T-helper 1 cell treated with Interleukin-12 subunit alpha and Interleukin-12 subunit beta and Interleukin-4 antibody, amounts not matched to agents 30 ng/mL and 1 ng/mL, for 36 hours (primary cell): ENCODE data around the gene FPR3. TPM values are rescaled to one million over a fixed set of nuclear protein-coding genes. Genes with fewer than 3 reads are reported as not detected.
"Not testable (repeated sequence)": the region's sequence is repeated elsewhere in the genome, so short reads cannot be mapped to it uniquely, and the experiment has no call there.

Experiments used
- intact Hi-C: fragments of 100-400 bp; cut with micrococcal nuclease; formaldehyde crosslinking; loops from one replicate; pipeline ENCODE4 v1.15.1; 2024
- total RNA-seq: library from RNA; stranded (reverse); gene quantifications from 2 replicates; pipeline ENCODE4 v1.2.3, GENCODE V29; 2022

Gene FPR3
- total RNA-seq, 1 donor from 2014 or later, result not detected

DNA sequence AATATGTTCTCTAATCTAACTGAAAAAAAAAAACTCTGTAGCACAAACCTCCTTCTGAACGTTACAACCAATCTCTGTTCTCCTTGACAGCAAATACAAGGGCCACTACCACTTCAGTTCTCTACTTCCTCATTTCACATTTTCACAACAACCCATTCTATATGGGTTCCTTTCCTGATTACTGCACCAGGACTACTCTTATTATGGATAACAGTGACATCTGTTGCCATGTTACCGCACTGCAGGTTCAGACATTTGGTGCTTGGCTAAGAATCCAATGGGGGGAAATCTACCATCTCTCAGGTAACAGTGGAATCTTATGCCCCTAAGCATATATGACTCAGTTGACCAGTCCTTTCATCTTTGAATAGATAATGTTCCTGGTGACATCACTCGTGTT is 11.6 kb upstream of the FPR3 start:
- intact Hi-C loops, result no loop called here

GRCh38 chr19:51784109-51784785 is 10.7 kb upstream of the FPR3 start:
- intact Hi-C loops, result no loop called here

- intact Hi-C loops, result no loop called here
These were observed 9.9 kb upstream of the FPR3 start for GRCh38 chr19:51784922-51785690.

DNA sequence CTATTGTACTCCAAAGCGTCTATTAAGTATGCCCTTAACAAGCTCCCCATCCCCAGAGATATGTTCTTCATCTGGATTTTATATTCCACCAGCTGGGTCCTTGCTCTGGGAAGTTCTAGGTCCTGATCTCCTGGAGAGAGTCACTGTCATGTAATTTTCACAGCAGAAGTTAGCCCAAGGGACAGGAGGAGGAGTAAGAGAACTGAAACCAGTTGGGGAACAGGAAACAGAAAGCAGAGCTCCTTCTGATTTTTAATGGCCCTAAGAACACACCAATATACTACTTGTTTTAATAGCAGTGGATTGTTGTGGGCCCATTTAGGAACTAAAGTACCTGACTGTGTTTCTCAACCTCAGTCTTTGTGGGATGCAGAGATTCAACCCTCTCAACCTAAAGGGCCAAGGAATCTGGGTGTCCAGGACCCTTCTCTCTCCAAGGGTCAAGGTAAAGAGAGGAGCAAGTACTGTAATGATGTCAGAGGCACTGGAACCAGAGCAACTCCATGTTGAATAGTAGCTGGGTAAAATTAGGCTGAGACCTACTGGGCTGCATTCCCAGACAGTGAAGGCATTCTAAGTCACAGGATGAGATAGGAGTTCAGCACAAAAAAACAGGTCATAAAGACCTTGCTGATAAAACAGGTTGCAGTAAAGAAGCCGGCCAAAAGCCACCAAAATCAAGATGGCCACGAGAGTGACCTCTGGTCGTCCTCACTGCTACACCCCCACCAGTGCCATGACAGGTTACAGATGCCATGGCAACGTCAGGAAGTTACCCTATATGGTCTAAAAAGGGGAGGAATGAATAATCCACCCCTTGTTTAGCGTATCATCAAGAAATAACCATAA is 8.1 kb upstream of the FPR3 start:
- intact Hi-C loops, result no loop called here

- intact Hi-C loops, result no loop called here
These were observed 6.9 kb upstream of the FPR3 start for GRCh38 chr19:51788029-51788428.

- intact Hi-C loops, result no loop called here
These were observed 5.7 kb upstream of the FPR3 start for GRCh38 chr19:51789061-51789795.

DNA sequence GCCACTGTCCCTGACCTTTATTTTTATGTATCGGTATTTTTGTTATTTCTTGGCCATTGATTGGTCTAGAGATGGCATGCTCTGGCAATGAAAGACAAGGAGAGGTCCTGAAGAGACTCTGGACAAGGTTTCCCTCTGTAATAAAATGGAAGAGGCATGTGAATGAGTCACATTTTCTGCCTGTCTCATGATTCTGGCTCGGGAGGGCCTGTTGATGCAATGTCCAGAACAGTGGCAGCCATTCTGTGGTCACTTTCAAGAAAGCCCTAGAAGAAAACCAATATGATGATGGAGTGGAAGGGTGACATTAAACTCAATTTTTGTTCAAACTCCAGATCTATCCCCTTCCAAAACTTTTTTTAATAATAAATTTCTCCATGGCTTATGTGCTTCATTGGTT is 2.0 kb upstream of the FPR3 start:
- intact Hi-C loops, result no loop called here

DNA sequence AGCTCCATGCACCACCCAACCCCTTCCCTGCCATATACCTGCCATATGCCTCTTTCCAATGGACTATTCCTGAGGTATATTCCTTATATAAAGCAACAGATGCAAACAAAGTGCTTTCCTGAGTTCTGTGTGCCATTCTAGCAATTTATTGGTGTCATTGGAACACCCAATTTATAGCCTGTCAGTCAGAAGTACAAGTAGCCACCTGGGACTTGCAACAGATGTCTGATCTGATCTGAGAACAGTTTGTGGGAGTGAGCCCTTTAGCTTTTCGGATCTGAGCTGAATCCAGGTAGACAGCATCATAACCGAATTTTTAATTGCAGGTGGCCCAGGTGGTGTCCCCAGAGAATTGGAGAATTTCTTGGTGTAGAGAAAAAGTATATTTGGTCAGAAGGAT is 963 bp upstream of the FPR3 start:
- intact Hi-C loops, result no loop called here

- intact Hi-C loops, result no loop called here
These were observed 1.3 kb downstream of the FPR3 start for GRCh38 chr19:51796195-51796679.

GRCh38 chr19:51797480-51797879 is 2.5 kb downstream of the FPR3 start:
- intact Hi-C loops, result no loop called here

- intact Hi-C loops, result no loop called here
These were observed 3.1 kb downstream of the FPR3 start for GRCh38 chr19:51798062-51798461.

- intact Hi-C loops, result no loop called here
These were observed 4.2 kb downstream of the FPR3 start for GRCh38 chr19:51799034-51799773.

- intact Hi-C loops, result no loop called here
These were observed 5.0 kb downstream of the FPR3 start for GRCh38 chr19:51799774-51800472.

GRCh38 chr19:51800473-51801244 is 5.7 kb downstream of the FPR3 start:
- intact Hi-C loops, result no loop called here

- intact Hi-C loops, result no loop called here
These were observed 7.8 kb downstream of the FPR3 start for GRCh38 chr19:51802775-51803174.

- intact Hi-C loops, result no loop called here
These were observed 8.6 kb downstream of the FPR3 start for GRCh38 chr19:51803519-51803918.

GRCh38 chr19:51803967-51804366 is 9.0 kb downstream of the FPR3 start:
- intact Hi-C loops, result no loop called here

- intact Hi-C loops, result not testable (repeated sequence)
These were observed 9.8 kb downstream of the FPR3 start for GRCh38 chr19:51804789-51805188.

DNA sequence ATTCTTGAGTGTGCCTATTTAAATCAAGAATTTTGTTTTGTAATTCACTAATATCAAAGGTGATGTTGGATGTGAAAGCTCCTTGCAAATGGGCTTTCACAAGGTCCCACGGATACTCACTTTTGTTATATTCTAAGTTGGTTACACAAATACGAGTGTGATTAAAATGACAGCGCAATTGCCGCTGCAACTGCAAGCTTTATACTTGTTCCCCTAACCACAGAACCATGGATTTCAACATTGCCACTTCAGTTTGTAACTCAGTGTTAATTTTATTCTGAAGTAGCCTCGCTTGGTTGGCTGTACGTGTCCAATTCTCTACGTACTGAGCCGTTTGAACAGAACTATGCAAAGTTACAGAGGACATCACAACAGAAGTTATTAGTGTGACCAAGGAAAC is 10.4 kb downstream of the FPR3 start:
- intact Hi-C loops, result not testable (repeated sequence)
